Measurements from ENCODE around the gene MYO1D.

MYO1D gene

GRCh38 chr17:32575852-32576251, 301.1 kb downstream of the MYO1D start:
- no peak for ATAC-seq
- TF ChIP-seq OSR1 (CRISPR knock-in tag; IDR thresholded peaks at IDR 0.05) = no peak
- TF ChIP-seq ZNF565 (CRISPR knock-in tag; conservative IDR thresholded peaks at IDR 0.05; ENCODE audit: low read depth) = no peak
- TF ChIP-seq ISL1 (CRISPR knock-in tag; IDR thresholded peaks at IDR 0.05) = no peak
- TF ChIP-seq ZNF70 (CRISPR knock-in tag; IDR thresholded peaks at IDR 0.05) = no peak
- TF ChIP-seq CSRNP3 (CRISPR knock-in tag; IDR thresholded peaks at IDR 0.05) = no peak
- TF ChIP-seq CSDC2 (CRISPR knock-in tag; IDR thresholded peaks at IDR 0.05) = no peak
- no peak for TF ChIP-seq ZFP30 (CRISPR knock-in tag; IDR thresholded peaks at IDR 0.05)

DNA sequence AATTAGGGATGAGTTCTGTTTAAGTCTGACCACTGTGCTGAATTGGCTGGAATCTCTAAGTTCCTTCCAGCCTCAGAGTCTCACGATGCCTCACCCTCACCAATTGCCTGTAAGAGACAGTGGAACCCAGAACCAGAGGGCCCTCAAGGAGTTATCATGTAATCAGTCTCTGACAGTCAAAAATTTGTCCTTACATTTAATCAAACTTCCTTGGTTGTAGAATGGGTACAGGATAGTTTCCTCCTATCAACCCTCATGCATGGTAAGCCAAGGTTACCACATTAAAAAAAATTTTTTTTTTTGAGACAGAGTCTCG, 306.9 kb downstream of the MYO1D start:
- TF ChIP-seq ZFP30 (CRISPR knock-in tag; IDR thresholded peaks at IDR 0.05) = no peak
- no peak for TF ChIP-seq ZNF565 (CRISPR knock-in tag; conservative IDR thresholded peaks at IDR 0.05; ENCODE audit: low read depth)
- no peak for TF ChIP-seq CSDC2 (CRISPR knock-in tag; IDR thresholded peaks at IDR 0.05)
- TF ChIP-seq BACH2 (CRISPR knock-in tag; IDR thresholded peaks at IDR 0.05; ENCODE audit: borderline replicate concordance) = no peak
- peak; percentile 38 for ATAC-seq

DNA sequence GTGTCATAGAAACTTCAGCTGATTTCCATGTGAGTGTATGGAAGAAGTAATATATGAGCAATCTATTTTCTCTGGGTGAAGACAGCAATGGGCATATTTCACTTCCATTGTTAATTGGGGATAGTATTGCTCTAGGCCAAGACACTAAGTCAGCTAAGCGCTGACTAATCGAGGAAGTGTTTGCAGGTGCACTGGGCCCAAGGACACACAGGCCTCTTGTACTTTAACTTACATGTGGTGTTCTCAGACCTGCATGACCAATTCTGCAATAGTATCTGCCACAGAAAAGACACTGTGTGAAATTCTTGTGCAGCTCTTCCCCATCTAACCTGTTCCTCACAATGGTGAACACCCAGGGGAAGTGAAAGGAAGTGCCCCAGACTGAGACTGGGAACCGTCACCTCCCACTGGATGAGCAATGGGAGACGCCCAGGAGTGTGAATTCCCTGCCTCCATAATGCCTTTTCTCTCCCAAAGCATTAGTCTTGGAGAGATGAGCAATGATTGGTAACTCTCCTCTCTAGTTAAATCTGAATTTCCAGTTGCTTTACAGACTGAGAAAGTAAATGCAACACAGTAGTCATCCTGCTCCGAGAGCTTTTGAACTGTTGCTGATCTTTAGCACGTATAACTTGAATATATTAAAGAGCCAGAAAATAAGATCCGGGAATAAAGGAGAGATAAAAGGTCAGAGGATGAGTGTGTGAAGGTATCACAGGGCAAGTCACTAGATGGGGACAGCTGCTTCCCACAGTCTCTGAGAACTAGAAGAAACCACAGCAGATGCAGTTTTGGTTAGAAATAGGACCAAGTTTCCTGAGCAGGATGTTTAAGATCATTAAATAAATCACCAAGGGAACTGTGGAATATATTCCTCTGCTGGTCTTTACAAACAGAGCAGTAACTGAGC, 307.5 kb downstream of the MYO1D start:
- no peak for TF ChIP-seq ZNF8 (CRISPR knock-in tag; IDR thresholded peaks at IDR 0.05)
- TF ChIP-seq SNAI2 (CRISPR knock-in tag; IDR thresholded peaks at IDR 0.05) = no peak
- no peak for TF ChIP-seq CSDC2 (CRISPR knock-in tag; IDR thresholded peaks at IDR 0.05)
- TF ChIP-seq, protein P1, sequence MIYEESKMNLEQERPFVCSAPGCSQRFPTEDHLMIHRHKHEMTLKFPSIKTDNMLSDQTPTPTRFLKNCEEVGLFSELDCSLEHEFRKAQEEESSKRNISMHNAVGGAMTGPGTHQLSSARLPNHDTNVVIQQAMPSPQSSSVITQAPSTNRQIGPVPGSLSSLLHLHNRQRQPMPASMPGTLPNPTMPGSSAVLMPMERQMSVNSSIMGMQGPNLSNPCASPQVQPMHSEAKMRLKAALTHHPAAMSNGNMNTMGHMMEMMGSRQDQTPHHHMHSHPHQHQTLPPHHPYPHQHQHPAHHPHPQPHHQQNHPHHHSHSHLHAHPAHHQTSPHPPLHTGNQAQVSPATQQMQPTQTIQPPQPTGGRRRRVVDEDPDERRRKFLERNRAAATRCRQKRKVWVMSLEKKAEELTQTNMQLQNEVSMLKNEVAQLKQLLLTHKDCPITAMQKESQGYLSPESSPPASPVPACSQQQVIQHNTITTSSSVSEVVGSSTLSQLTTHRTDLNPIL (CRISPR knock-in tag; IDR thresholded peaks at IDR 0.05; ENCODE audit: low read depth) = no peak
- TF ChIP-seq ISL1 (CRISPR knock-in tag; IDR thresholded peaks at IDR 0.05) = no peak
- TF ChIP-seq OSR1 (CRISPR knock-in tag; IDR thresholded peaks at IDR 0.05) = no peak
- no peak for TF ChIP-seq PATZ1 (CRISPR knock-in tag; IDR thresholded peaks at IDR 0.05; ENCODE audit: borderline replicate concordance)
- TF ChIP-seq PPARA (CRISPR knock-in tag; IDR thresholded peaks at IDR 0.05; ENCODE audit: borderline replicate concordance) = no peak
- no peak for TF ChIP-seq ZNF70 (CRISPR knock-in tag; IDR thresholded peaks at IDR 0.05)
- TF ChIP-seq ZFP30 (CRISPR knock-in tag; IDR thresholded peaks at IDR 0.05) = no peak
- ATAC-seq = peak; percentile 47

DNA sequence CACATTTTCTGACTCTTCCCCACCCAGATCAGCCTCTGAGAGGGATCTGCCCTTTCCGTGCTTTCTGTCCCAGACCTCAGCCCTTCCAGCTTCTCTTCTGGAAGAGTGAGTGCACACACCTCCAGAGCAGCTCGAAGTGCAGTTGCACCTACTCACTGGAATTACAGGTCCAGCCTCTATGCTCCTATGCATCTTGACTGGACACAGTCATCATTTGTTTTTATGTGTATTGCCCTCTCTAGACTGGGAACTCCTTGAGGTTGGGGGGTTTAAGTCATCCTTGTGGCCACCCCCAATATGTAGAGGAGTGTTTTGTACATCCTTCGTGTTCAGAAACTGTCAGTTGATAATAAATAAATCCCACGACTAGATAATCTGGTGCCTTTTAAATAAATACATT, 308.2 kb downstream of the MYO1D start:
- ATAC-seq = no peak
- TF ChIP-seq ZNF8 (CRISPR knock-in tag; IDR thresholded peaks at IDR 0.05) (no peak), TOX (CRISPR knock-in tag; IDR thresholded peaks at IDR 0.05; ENCODE audit: borderline replicate concordance) (no peak), ESRRG (CRISPR knock-in tag; IDR thresholded peaks at IDR 0.05) (no peak), TSHZ2 (CRISPR knock-in tag; IDR thresholded peaks at IDR 0.05) (no peak)

DNA sequence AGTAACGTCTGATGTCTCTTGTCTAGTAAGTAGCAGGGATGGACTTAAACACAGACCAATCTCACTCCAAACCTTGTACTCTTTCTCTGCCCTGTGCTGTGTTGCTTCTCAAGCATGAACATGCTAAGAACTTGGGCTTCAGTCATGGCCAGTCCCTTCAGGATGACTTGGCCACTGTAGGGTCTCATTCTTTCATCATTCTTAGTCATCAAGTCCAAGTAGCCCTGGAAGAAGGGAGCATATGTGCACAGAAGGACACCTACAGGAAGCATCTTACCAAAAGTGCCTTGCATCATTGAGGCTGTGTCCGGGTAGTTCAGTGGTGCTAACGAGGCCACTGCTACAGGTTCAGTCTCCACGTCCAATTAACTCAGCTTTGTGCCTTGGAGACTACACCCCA, 309.4 kb downstream of the MYO1D start:
- no peak for ATAC-seq
- TF ChIP-seq ZNF565 (CRISPR knock-in tag; conservative IDR thresholded peaks at IDR 0.05; ENCODE audit: low read depth) (no peak), CSRNP3 (CRISPR knock-in tag; IDR thresholded peaks at IDR 0.05) (no peak), BACH2 (CRISPR knock-in tag; IDR thresholded peaks at IDR 0.05; ENCODE audit: borderline replicate concordance) (no peak), CSDC2 (CRISPR knock-in tag; IDR thresholded peaks at IDR 0.05) (no peak), ARNTL (CRISPR knock-in tag; IDR thresholded peaks at IDR 0.05; ENCODE audit: borderline replicate concordance, low read depth) (no peak), ZC3H10 (CRISPR knock-in tag; IDR thresholded peaks at IDR 0.05) (no peak), ZNF8 (CRISPR knock-in tag; IDR thresholded peaks at IDR 0.05) (no peak), ISL1 (CRISPR knock-in tag; IDR thresholded peaks at IDR 0.05) (no peak)
- TF ChIP-seq, protein P1 (CRISPR knock-in tag; IDR thresholded peaks at IDR 0.05; ENCODE audit: low read depth) = no peak
